Measurements from ENCODE around the gene ITPR3. TPM values are rescaled to one million over a fixed set of nuclear protein-coding genes. Genes with fewer than 3 reads are reported as not detected.
A peak's percentile ranks its signal among the peaks of the same experiment; 100 is the strongest.

ITPR3 gene
- total and polyA plus RNA-seq, 2 of the 13 experiments (the other 11 are each of a cell fraction or from before 2014, with no cell fraction given): 3.8 to 21.4 TPM

DNA sequence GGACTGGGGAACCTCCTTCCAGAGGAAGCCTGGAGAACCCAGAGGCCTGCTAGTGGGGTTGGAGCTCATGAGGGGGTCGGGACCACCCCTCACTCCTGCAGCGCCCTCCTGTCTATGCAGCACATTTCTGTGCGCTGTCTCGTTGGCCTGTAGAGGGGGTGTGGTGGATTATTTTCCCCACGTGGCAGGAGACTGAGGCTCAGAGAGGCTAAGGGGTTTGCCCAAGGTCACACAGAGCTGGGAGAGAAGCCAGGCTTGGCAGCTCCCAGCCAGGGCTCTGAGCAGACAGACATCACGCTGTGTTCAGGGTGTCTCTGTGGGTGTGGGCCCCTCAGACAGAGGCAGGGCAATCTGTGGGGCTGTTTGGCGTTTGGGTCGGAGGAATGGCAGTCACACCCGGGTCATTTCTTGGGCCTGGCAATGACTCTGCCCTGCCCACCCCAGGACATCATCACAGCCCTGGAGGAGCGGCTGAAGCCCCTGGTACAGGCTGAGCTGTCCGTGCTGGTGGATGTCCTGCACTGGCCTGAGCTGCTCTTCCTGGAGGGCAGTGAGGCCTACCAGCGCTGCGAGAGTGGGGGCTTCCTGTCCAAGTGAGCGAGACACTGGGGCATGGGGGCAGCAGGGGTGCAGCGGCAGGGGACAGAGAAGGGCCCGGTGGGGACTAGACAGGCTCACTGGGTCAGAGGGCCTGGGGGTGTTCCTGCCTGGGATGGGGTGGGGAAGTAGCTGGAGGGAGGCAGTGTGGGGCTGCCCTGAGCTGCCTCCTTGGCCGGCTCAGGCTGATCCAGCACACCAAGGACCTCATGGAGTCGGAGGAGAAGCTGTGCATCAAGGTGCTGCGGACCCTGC lies 62.7 kb downstream of the ITPR3 start:
- ChIA-PET POLR2A (no interaction called here), CTCF (ENCODE audit: low intra/inter-chr PET ratio, low total read pairs) (no interaction called here)
- Histone ChIP-seq H3K9ac (ENCODE audit: insufficient read depth, low read depth, low read length) (no peak overlapping the region), H3K27me3 (ENCODE audit: control insufficient read depth in 1 of 2, insufficient read depth in 2 of 2, low read length in 2 of 2) (no peaks in the 10 kb centered on the region), H3K4me1 (ENCODE audit: insufficient read depth, low read length) (no peaks in the 10 kb centered on the region), H3K79me2 (ENCODE audit: insufficient read depth, low read length) (no peaks in the 10 kb centered on the region), H3K9me3 (ENCODE audit: low read length) (no peaks in the 10 kb centered on the region), H3K4me2 (ENCODE audit: low read depth, low read length) (no peak overlapping the region), H3K36me3 (replicated peaks in 1 of 2; ENCODE audit: control insufficient read depth in 1 of 2, insufficient read depth in 2 of 2, low read length in 2 of 2) (peaks cover 7 to 33% of the 10 kb centered on the region in 2 experiments; a peak in 3 of 5 replicates), H3K4me3 (replicated peaks in 1 of 3; ENCODE audit: insufficient read depth in 1 of 3, low read depth in 2 of 3, low read length in 3 of 3) (no peak overlapping the region), H3K27ac (ENCODE audit: extremely low read length, insufficient read depth, low read length) (no peak overlapping the region), H4K20me1 (ENCODE audit: insufficient read depth, low read length) (no peaks in the 10 kb centered on the region; the same call in none of the 2 replicates), H2AFZ (ENCODE audit: low read length) (no peak overlapping the region)
- in situ Hi-C loops (cut with HindIII; ENCODE audit: extremely low pct_ligation_motif_present, low pct_unique_long_range_greater_than_20kb): no loop called here
- intact Hi-C loops (cut with micrococcal nuclease; ENCODE audit: unreplicated experiment): no loop called here
- BruUV-seq (replicated peaks): no TSS peak
- no peak for DNase-seq (ENCODE audit: low spot score)
- TF ChIP-seq ZNF768 (CRISPR knock-in tag; IDR thresholded peaks at IDR 0.05): peak; percentile 94
- TF ChIP-seq ZFP36L1 (CRISPR knock-in tag; IDR thresholded peaks at IDR 0.05): no peak
- no peak for TF ChIP-seq GABPB1 (CRISPR knock-in tag; IDR thresholded peaks at IDR 0.05)
- no peak for TF ChIP-seq FUBP1 (CRISPR knock-in tag; IDR thresholded peaks at IDR 0.05; ENCODE audit: borderline replicate concordance)
- no peak for ATAC-seq
- no peak for FAIRE-seq
- 93% methylated on average over 12 of the region's 19 CpGs for WGBS (ENCODE audit: low lambda C conversion rate)

DNA sequence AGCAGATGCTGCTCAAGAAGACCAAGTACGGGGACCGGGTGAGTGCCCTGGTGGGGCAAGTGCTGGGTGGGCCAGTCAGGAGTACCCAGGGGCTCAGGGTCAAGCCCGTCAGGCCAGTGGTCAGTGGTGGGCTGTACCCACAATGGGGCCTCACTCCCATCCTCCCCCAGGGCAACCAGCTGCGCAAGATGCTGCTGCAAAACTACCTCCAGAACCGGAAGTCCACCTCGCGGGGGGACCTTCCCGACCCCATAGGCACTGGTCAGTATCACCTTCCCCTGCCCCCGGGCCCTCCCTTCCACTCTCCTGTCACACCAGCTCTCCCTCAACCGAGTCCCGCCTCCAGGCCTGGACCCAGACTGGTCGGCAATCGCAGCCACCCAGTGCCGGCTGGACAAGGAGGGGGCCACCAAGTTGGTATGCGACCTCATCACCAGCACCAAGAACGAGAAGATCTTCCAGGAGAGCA lies 63.3 kb downstream of the ITPR3 start:
- no peak overlapping the region for H3K4me2 ChIP-seq (ENCODE audit: low read depth, low read length)
- no peak overlapping the region for H3K9ac ChIP-seq (ENCODE audit: insufficient read depth, low read depth, low read length)
- no peaks in the 10 kb centered on the region for H3K9me3 ChIP-seq (ENCODE audit: low read length)
- in situ Hi-C loops (cut with HindIII; ENCODE audit: extremely low pct_ligation_motif_present, low pct_unique_long_range_greater_than_20kb) (no loop called here), intact Hi-C loops (cut with micrococcal nuclease; ENCODE audit: unreplicated experiment) (no loop called here)
- H3K79me2 ChIP-seq (ENCODE audit: insufficient read depth, low read length): no peaks in the 10 kb centered on the region
- H4K20me1 ChIP-seq (ENCODE audit: insufficient read depth, low read length): no peaks in the 10 kb centered on the region; the same call in 1 of the 2 replicates
- DNase-seq (ENCODE audit: low spot score) (no peak), ATAC-seq (no peak), FAIRE-seq (no peak)
- POLR2A ChIA-PET: no interaction called here
- H3K4me1 ChIP-seq (ENCODE audit: insufficient read depth, low read length): no peaks in the 10 kb centered on the region
- no peak overlapping the region for H3K27ac ChIP-seq (ENCODE audit: extremely low read length, insufficient read depth, low read length)
- peaks cover 7 to 34% of the 10 kb centered on the region in 2 experiments; a peak in 3 of 5 replicates for H3K36me3 ChIP-seq (replicated peaks in 1 of 2; ENCODE audit: control insufficient read depth in 1 of 2, insufficient read depth in 2 of 2, low read length in 2 of 2)
- H2AFZ ChIP-seq (ENCODE audit: low read length): no peak overlapping the region
- no peaks in the 10 kb centered on the region for H3K27me3 ChIP-seq (ENCODE audit: control insufficient read depth in 1 of 2, insufficient read depth in 2 of 2, low read length in 2 of 2)
- WGBS (ENCODE audit: low lambda C conversion rate): 97% methylated on average over 14 of the region's 16 CpGs
- BruUV-seq (replicated peaks): no TSS peak
- CTCF ChIA-PET (ENCODE audit: low intra/inter-chr PET ratio, low total read pairs): no interaction called here
- no peak overlapping the region for H3K4me3 ChIP-seq (replicated peaks in 1 of 3; ENCODE audit: insufficient read depth in 1 of 3, low read depth in 2 of 3, low read length in 3 of 3)
- TF ChIP-seq E2F1 (CRISPR knock-in tag; IDR thresholded peaks at IDR 0.05) (no peak), ZNF276 (CRISPR knock-in tag; IDR thresholded peaks at IDR 0.05; ENCODE audit: low read depth) (no peak), ZNF367 (CRISPR knock-in tag; IDR thresholded peaks at IDR 0.05; ENCODE audit: borderline replicate concordance) (no peak), PAF1 (CRISPR knock-in tag; IDR thresholded peaks at IDR 0.05) (no peak), U2AF1 (optimal IDR thresholded peaks at IDR 0.05; ENCODE audit: low read depth, low read length) (no peak), ZNF343 (CRISPR knock-in tag; IDR thresholded peaks at IDR 0.05) (no peak)
- TF ChIP-seq, protein P1, sequence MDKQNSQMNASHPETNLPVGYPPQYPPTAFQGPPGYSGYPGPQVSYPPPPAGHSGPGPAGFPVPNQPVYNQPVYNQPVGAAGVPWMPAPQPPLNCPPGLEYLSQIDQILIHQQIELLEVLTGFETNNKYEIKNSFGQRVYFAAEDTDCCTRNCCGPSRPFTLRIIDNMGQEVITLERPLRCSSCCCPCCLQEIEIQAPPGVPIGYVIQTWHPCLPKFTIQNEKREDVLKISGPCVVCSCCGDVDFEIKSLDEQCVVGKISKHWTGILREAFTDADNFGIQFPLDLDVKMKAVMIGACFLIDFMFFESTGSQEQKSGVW (CRISPR knock-in tag; IDR thresholded peaks at IDR 0.05; ENCODE audit: borderline replicate concordance): no peak

Data from HepG2 (cell line).